Fibroblast of mammary gland (primary cell): Measurements from ENCODE around the gene RAB3GAP2.
"Not testable (repeated sequence)": the region's sequence is repeated elsewhere in the genome, so short reads cannot be mapped to it uniquely, and the experiment has no call there.

Experiments
- DNase-seq: peaks from one replicate; pipeline ENCODE4 v3.0.0-alpha.2; 2010; ENCODE audit warnings: low read depth
- H3K4me3 ChIP-seq: 2 replicates; pipeline ENCODE4 v1.5.1; 2011; ENCODE audit warnings: low read depth, mild to moderate bottlenecking, low read length, moderate library complexity; ENCODE audit not compliant: control insufficient read depth
- TF ChIP-seq, protein P1 (sequence below): conservative IDR thresholded peaks from 2 replicates; pipeline ENCODE4 v1.5.1; 2011; ENCODE audit warnings: low read depth, low read length, inconsistent platforms; ENCODE audit not compliant: control insufficient read depth, insufficient read depth

The RAB3GAP2 gene

GRCh38 chr1:220219865-220220698 is 52.2 kb downstream of the RAB3GAP2 start:
- H3K4me3 ChIP-seq: no peak overlapping the region
- TF ChIP-seq, protein P1, sequence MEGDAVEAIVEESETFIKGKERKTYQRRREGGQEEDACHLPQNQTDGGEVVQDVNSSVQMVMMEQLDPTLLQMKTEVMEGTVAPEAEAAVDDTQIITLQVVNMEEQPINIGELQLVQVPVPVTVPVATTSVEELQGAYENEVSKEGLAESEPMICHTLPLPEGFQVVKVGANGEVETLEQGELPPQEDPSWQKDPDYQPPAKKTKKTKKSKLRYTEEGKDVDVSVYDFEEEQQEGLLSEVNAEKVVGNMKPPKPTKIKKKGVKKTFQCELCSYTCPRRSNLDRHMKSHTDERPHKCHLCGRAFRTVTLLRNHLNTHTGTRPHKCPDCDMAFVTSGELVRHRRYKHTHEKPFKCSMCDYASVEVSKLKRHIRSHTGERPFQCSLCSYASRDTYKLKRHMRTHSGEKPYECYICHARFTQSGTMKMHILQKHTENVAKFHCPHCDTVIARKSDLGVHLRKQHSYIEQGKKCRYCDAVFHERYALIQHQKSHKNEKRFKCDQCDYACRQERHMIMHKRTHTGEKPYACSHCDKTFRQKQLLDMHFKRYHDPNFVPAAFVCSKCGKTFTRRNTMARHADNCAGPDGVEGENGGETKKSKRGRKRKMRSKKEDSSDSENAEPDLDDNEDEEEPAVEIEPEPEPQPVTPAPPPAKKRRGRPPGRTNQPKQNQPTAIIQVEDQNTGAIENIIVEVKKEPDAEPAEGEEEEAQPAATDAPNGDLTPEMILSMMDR: no peak

DNA sequence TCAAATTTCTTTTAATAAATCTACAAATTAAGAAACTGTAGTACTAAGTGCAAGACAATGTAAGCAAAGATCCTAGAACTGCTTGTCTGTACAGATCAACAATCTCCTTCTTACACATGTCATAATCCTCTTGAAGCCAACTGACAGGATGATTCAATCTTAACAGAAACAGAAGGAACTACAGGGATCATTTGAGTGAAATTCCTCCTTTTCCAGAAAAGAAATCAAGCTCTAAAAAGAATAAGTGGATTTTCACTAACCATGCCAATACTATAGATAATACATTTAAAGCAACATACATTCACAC is 53.2 kb downstream of the RAB3GAP2 start:
- H3K4me3 ChIP-seq: no peak overlapping the region
- TF ChIP-seq, protein P1: no peak
- peak; percentile 40 for DNase-seq

More at GRCh38 chr1:220219865-220220698, 52.2 kb downstream of the RAB3GAP2 start:
- no peak for DNase-seq

- peak; percentile 77 for DNase-seq
- TF ChIP-seq, protein P1: peak; percentile 57
- H3K4me3 ChIP-seq: not testable (repeated sequence)
Observed at GRCh38 chr1:220218397-220219135, 53.7 kb downstream of the RAB3GAP2 start.

DNA sequence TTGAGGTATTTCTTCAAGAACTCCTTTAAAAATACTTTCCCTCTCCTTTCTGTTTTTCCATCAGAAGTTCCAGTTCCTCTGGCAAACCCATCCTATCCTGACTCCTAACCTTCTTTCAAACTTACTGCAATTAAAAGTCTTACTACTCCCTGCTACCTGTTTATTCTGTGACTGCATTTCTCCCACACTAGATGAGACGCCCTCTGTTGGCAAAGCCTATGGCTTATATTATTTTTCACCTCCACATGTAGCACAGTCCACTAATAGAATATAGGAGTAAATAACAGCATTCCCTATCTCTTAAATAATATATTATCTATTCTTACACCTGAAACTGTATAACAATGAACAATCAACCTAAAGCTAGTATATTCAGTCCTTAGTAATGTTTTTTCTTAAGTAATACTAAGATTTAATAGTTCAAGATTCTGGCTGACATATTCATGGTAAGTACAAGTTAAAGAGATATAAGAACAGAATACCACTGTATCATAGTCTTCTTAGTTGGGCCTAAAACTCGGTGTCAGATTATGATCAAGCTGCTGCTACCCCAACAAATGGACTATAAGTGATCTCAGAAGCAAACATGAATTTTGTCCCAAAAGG is 54.8 kb downstream of the RAB3GAP2 start:
- TF ChIP-seq, protein P1: peak; percentile 37
- no peak for DNase-seq
- H3K4me3 ChIP-seq: no peak overlapping the region

GRCh38 chr1:220213382-220213983 is 58.8 kb downstream of the RAB3GAP2 start:
- DNase-seq: peak; percentile 36
- no peak overlapping the region for H3K4me3 ChIP-seq
- TF ChIP-seq, protein P1: no peak

DNA sequence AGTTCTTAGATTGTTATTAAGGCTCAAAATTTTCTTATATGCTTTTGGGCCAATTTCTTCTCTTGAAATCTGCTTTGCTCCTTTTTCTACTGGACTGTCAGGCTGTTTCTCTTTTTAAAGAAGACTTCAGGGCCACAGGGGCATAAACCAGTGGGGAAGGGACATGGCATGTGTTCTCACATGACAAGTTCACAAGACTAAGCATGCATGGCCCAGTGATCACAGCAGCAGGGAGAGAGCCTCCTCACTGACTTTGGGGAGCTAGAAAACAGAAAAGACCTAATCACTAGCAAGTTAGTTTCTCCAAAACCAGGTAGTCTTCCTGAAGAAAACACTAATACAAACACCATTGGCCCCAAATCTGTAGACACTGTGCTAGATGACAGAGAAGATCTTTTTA is 64.8 kb downstream of the RAB3GAP2 start:
- no peak for DNase-seq
- TF ChIP-seq, protein P1: no peak
- H3K4me3 ChIP-seq: no peak overlapping the region

DNA sequence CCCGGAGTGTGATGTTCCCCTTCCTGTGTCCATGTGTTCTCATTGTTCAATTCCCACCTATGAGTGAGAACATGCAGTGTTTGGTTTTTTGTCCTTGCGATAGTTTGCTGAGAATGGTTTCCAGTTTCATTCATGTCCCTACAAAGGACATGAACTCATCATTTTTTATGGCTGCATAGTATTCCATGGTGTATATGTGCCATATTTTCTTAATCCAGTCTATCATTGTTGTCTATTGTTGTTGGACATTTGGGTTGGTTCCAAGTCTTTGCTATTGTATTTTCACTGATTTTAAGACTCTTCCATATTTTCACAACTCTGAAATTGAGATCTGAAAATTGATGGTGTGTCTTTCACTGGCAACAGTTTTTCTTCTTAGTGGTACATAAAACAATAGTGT is 67.5 kb downstream of the RAB3GAP2 start:
- H3K4me3 ChIP-seq, DNase-seq: not testable (repeated sequence)
